ENCODE data around the gene SPOCK1.

The SPOCK1 gene

GRCh38 chr5:137148655-137149054 lies 350.5 kb downstream of the SPOCK1 start:
- Mint-ChIP-seq H3K36me3 (no peaks in the 10 kb centered on the region), H3K4me1 (no peaks in the 10 kb centered on the region), H3K27ac (no peak overlapping the region), H3K4me3 (no peak overlapping the region), H3K9me3 (no peaks in the 10 kb centered on the region), H3K27me3 (peaks cover 5% of the 10 kb centered on the region)
- CTCF ChIA-PET = no interaction called here
- DNase-seq = no peak

GRCh38 chr5:137148159-137148558 lies 351.0 kb downstream of the SPOCK1 start:
- DNase-seq = no peak
- Mint-ChIP-seq H3K27ac (no peak overlapping the region), H3K36me3 (no peaks in the 10 kb centered on the region), H3K4me3 (no peak overlapping the region), H3K27me3 (peaks cover 5% of the 10 kb centered on the region), H3K9me3 (no peaks in the 10 kb centered on the region), H3K4me1 (no peaks in the 10 kb centered on the region)
- CTCF ChIA-PET = no interaction called here

GRCh38 chr5:137147346-137147745 lies 351.8 kb downstream of the SPOCK1 start:
- H3K4me1 Mint-ChIP-seq = no peaks in the 10 kb centered on the region
- DNase-seq = no peak
- H3K4me3 Mint-ChIP-seq = no peak overlapping the region
- no peaks in the 10 kb centered on the region for H3K9me3 Mint-ChIP-seq
- peaks cover 5% of the 10 kb centered on the region for H3K27me3 Mint-ChIP-seq
- H3K36me3 Mint-ChIP-seq = no peaks in the 10 kb centered on the region
- CTCF ChIA-PET = no interaction called here
- H3K27ac Mint-ChIP-seq = no peak overlapping the region

DNA sequence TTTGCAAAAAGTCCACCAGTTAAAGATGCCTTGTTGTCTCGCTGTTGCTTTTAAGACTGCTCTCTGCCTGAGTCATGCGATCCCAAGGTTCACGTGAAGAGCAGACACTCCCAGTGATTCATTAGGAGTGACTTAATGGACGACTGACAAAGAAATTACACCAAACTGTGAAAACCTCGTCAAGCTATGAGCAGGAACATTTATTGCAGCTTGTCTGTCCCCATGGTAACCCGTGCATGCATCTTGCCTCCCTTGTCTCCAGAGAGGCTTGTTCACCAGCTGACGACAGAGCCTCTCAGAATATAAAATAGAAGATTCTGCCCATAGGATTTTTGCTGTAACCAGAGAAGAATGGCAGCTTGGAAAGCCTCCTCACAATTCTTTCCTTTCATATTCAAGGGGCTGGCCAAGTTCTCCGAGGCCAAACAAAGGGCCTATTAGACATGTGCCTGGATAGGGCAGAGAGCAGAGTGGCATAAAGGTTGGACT lies 352.7 kb downstream of the SPOCK1 start:
- no peak for DNase-seq
- H3K4me3 Mint-ChIP-seq = no peak overlapping the region
- peaks cover 5% of the 10 kb centered on the region for H3K27me3 Mint-ChIP-seq
- CTCF ChIA-PET = no interaction called here
- H3K9me3 Mint-ChIP-seq = no peaks in the 10 kb centered on the region
- no peaks in the 10 kb centered on the region for H3K4me1 Mint-ChIP-seq
- no peaks in the 10 kb centered on the region for H3K36me3 Mint-ChIP-seq
- no peak overlapping the region for H3K27ac Mint-ChIP-seq

- H3K9me3 Mint-ChIP-seq = no peaks in the 10 kb centered on the region
- H3K27me3 Mint-ChIP-seq = peaks cover 5% of the 10 kb centered on the region
- H3K4me3 Mint-ChIP-seq = no peak overlapping the region
- no peak for DNase-seq
- CTCF ChIA-PET = no interaction called here
- H3K36me3 Mint-ChIP-seq = no peaks in the 10 kb centered on the region
- H3K4me1 Mint-ChIP-seq = no peaks in the 10 kb centered on the region
- no peak overlapping the region for H3K27ac Mint-ChIP-seq
These were observed 353.4 kb downstream of the SPOCK1 start for GRCh38 chr5:137145721-137146120.

DNA sequence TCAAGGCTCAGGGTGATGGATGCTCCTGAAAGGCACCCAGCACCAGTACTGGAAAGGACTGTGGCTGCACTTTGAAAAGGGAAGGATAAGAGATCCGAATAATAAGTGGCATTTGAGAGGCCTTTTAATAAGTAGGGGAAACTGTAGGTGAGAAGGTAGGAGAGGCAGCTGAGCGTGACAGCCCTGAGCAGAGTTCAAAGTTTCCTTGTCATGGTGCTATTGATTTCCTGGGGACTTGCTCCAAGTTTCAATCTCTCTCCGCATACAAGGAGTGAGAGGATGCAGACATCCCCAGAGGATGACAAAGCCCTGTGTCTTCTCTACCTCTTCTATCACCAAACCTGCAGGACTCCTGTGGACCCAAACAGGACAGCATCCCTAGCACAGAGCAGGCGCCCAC lies 354.5 kb downstream of the SPOCK1 start:
- Mint-ChIP-seq H3K9me3 (no peaks in the 10 kb centered on the region), H3K4me1 (no peaks in the 10 kb centered on the region), H3K4me3 (no peak overlapping the region), H3K27ac (no peak overlapping the region), H3K27me3 (peaks cover 5% of the 10 kb centered on the region), H3K36me3 (no peaks in the 10 kb centered on the region)
- no peak for DNase-seq
- CTCF ChIA-PET = no interaction called here

DNA sequence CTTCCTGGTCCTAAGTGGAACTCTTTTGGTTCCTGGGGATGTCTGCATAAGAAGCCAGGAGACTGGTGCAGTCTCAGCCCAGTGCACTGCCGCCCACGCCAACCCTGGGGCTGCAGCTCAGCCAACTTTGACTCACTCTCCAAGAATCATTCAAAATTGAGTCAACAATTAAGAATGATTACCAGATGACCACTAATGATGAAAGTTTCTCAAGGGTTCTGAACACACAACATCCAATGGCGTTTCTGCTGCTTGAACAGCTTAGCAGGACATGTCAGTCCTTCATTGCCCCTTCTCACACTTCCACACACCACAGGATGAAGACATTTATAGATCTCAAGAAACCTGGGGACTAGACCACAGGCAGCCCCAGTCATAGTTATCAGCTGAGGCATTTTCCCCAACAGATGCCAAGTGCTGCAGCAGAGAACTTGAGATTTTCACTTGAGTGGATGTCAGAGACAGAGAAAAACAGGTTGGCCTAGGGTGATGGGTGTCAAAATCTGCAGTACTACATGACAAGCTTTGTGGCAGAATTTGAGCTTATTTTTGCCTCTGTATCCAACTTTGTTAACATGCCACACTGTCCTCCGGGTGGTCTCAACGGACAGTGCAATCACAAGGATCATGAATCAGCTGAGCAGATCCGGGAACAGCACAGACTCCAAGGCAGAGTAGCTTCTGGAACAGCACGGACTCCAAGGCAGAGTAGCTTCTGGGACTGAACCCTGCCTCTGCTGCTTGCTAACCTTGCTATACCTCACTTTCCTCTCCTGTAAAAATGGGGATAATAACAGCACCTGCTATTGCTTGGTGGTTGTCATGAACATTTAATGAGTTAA lies 356.1 kb downstream of the SPOCK1 start:
- CTCF ChIA-PET = no interaction called here
- no peaks in the 10 kb centered on the region for H3K9me3 Mint-ChIP-seq
- DNase-seq = no peak
- no peak overlapping the region for H3K4me3 Mint-ChIP-seq
- H3K27ac Mint-ChIP-seq = no peak overlapping the region
- H3K27me3 Mint-ChIP-seq = peaks cover 5% of the 10 kb centered on the region
- H3K4me1 Mint-ChIP-seq = no peaks in the 10 kb centered on the region
- no peaks in the 10 kb centered on the region for H3K36me3 Mint-ChIP-seq

DNA sequence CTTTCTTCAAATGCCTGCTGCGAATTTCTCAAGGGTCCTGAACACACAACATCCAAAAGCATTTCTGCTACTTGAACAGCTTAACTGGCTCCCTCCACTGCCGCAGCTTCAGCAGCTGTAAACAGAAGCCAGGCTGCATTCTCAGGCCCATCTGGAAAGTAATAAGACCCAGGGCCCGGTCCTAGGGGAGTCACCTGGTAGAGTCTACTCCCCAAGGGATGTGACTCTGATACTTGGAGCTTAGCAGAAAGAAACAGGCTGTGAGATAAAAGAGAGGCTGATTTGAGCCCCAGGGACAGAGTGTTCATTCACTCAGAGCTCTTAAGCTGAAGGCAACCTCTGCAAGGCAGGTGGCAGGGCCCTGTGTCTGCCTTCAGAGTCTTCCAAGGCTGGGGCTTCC lies 356.8 kb downstream of the SPOCK1 start:
- CTCF ChIA-PET = interaction anchor here (1.1 kb wide), 1 partner anchor 8 kb away, joined by 3 read pairs; no protein-coding TSS in a partner anchor
- no peaks in the 10 kb centered on the region for H3K4me1 Mint-ChIP-seq
- no peaks in the 10 kb centered on the region for H3K9me3 Mint-ChIP-seq
- no peak overlapping the region for H3K27ac Mint-ChIP-seq
- no peak overlapping the region for H3K4me3 Mint-ChIP-seq
- H3K27me3 Mint-ChIP-seq = peaks cover 5% of the 10 kb centered on the region
- DNase-seq = no peak
- no peaks in the 10 kb centered on the region for H3K36me3 Mint-ChIP-seq

DNA sequence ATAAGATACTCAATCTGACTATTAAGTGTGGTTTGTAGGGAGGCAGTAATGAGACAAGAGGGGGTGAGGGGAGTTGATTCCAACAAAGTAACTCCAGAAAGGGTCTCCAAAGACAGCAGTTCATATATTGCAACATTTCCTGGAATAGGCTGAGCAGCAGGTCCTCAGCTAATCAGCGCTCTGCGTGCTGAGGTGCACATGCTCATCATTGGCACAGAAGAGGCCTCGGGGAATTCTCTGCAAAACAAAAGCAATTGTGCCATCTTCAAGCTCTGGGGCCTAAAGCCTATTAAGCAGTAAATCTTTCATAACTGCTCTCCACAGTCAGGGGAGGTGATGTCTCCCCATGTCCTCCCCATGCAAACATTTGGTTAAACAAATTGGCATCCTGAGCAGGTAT lies 357.3 kb downstream of the SPOCK1 start:
- CTCF ChIA-PET = interaction anchor here (1.1 kb wide), 1 partner anchor 9 kb away, joined by 3 read pairs; no protein-coding TSS in a partner anchor
- Mint-ChIP-seq H3K4me3 (no peak overlapping the region), H3K27ac (no peak overlapping the region), H3K27me3 (peaks cover 5% of the 10 kb centered on the region), H3K4me1 (no peaks in the 10 kb centered on the region), H3K9me3 (no peaks in the 10 kb centered on the region), H3K36me3 (no peaks in the 10 kb centered on the region)
- no peak for DNase-seq

GRCh38 chr5:137136991-137137632 lies 362.0 kb downstream of the SPOCK1 start:
- Mint-ChIP-seq H3K9me3 (no peaks in the 10 kb centered on the region), H3K4me1 (no peaks in the 10 kb centered on the region), H3K27ac (no peak overlapping the region), H3K4me3 (no peak overlapping the region), H3K36me3 (no peaks in the 10 kb centered on the region), H3K27me3 (no peaks in the 10 kb centered on the region)
- DNase-seq = no peak
- CTCF ChIA-PET = no interaction called here

- Mint-ChIP-seq H3K27me3 (no peaks in the 10 kb centered on the region), H3K9me3 (no peaks in the 10 kb centered on the region), H3K4me3 (no peak overlapping the region), H3K36me3 (no peaks in the 10 kb centered on the region), H3K4me1 (no peaks in the 10 kb centered on the region), H3K27ac (no peak overlapping the region)
- CTCF ChIA-PET = no interaction called here
- no peak for DNase-seq
These were observed 364.1 kb downstream of the SPOCK1 start for GRCh38 chr5:137134920-137135532.

DNA sequence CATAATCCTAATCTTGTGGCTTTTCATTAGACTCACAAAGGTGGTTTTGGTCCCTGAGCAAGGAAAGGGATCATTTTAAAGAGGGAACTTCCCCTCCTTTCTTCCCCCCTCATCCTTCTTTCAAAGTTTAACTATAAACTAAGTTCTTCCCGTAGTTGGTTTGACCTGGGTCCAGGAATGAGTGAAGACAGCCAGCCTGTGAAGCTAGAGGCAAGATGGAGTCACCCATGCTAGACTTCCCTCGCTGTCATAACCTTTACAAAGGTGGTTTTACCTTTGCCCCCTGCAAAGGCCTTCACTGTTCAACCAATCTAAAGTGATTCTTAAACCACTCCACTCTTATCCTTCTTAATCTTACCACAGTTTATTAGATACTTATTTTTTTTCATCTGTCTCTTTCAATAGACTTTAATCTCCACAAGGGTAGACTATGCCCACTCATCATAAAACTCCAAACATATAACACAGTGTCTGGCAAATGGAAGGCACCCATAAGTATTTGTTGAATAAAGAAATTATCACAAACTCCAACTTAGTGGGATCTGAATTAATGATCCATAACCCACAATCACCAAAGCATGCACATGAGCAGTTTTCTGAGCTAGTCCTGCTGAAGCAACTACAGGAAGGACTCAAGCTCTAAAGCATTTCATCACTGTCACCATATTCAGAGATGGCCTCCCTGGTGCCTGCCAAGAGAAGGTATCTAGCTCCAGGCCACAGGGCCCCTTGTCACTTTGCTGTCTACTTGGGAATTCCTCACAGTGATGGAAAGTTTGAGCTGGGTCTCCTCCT lies 369.0 kb downstream of the SPOCK1 start:
- no peak overlapping the region for H3K4me3 Mint-ChIP-seq
- CTCF ChIA-PET = no interaction called here
- no peak for DNase-seq
- no peaks in the 10 kb centered on the region for H3K9me3 Mint-ChIP-seq
- no peaks in the 10 kb centered on the region for H3K4me1 Mint-ChIP-seq
- no peaks in the 10 kb centered on the region for H3K27me3 Mint-ChIP-seq
- no peak overlapping the region for H3K27ac Mint-ChIP-seq
- H3K36me3 Mint-ChIP-seq = no peaks in the 10 kb centered on the region

- no peaks in the 10 kb centered on the region for H3K9me3 Mint-ChIP-seq
- DNase-seq = no peak
- H3K4me1 Mint-ChIP-seq = no peaks in the 10 kb centered on the region
- H3K4me3 Mint-ChIP-seq = no peak overlapping the region
- H3K36me3 Mint-ChIP-seq = no peaks in the 10 kb centered on the region
- no peaks in the 10 kb centered on the region for H3K27me3 Mint-ChIP-seq
- no peak overlapping the region for H3K27ac Mint-ChIP-seq
- CTCF ChIA-PET = no interaction called here
These were observed 371.1 kb downstream of the SPOCK1 start for GRCh38 chr5:137128012-137128411.

- Mint-ChIP-seq H3K27me3 (no peaks in the 10 kb centered on the region), H3K9me3 (no peaks in the 10 kb centered on the region), H3K27ac (no peak overlapping the region), H3K36me3 (no peaks in the 10 kb centered on the region), H3K4me1 (no peaks in the 10 kb centered on the region), H3K4me3 (no peak overlapping the region)
- CTCF ChIA-PET = no interaction called here
- DNase-seq = no peak
These were observed 372.3 kb downstream of the SPOCK1 start for GRCh38 chr5:137126829-137127228.

All from activated naive CD4-positive, alpha-beta T cell treated with anti-CD3 and anti-CD28 coated beads, Interleukin-2, amount 10 ng/mL, durations not matched to agents 7 days and 5 days (primary cell).